GM18873 (cell line): ENCODE data around the gene BRIP1.
"Not testable (repeated sequence)": the region's sequence is repeated elsewhere in the genome, so short reads cannot be mapped to it uniquely, and the experiment has no call there.

Experiments used
- ATAC-seq: cut with Tn5 transposase; IDR thresholded peaks from one replicate; pipeline ENCODE4 v1.9.1; 2021; ENCODE audit warnings: mild to moderate bottlenecking, moderate library complexity, moderate number of reproducible peaks; ENCODE audit not compliant: unreplicated experiment, low FRiP score

BRIP1 gene

GRCh38 chr17:61832463-61832862 lies 30.9 kb downstream of the BRIP1 start:
- ATAC-seq, result no peak

DNA sequence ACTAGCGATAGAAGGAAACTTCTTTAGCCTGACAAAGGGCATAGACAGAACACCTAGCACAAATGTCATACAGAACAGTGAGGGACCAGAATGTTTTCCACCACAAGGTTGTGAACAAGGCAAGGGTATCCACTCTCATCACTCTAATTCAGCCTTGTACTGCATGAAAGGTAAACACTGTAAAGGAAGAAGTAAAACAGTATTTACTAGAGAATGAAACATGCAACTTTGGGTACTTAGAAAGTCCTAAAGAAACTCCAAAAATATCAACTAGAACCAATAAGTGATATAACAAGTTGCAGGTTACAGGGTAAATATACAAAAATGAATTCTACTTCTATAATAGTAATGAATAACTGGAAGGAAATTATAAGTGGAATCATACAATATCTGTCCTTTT lies 32.2 kb downstream of the BRIP1 start:
- no peak for ATAC-seq

DNA sequence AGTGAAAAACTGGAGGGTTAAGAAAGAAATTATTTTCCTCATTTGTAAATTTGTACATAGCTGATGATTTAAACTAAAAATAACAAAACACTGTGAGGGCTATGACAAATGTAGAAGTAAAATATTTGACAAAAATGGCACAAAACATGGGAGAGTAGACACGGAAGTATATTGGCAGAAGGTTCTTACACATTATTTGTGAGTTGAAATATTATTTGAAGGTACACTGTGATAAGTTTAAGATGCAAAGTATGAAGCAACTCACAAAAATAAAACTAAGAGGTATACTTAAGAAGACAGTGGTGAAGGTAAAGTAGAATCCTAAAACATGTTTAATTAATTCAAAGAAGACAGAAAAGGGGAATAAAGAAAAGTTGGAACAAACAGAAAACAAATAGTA lies 34.6 kb downstream of the BRIP1 start:
- no peak for ATAC-seq

DNA sequence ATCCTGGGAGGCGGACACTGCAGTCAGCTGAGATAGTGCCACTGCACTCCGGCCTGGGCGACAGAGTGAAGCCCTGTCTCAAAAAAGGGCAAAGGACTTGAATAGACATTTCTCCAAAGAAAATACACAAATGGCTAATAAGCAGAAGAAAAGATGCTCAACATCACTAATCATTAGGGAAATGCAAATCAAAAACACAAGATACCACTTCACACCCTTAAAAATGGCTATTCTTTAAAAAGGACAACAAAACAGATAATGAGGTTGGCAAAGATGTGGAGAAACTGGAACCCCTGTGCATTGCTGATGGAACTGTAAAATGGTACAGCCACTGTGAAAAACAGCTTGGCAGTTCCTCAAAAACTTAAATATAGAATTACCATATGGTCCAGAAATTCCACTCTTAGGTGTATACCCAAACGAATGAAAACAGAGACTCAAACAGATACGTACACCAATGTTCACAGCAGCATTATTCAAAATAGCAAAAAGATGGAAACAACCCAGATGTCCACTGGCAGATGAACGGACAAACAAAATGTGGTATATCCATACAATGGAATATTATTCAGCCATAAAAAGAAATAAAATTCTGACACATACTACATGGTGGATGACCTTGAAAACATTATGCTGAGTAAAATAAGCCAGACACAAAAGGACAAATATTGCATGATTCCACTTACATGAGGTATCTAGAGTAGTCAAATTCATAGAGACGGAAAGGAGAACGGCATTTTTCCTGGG lies 35.5 kb downstream of the BRIP1 start:
- no peak for ATAC-seq

- ATAC-seq, result not testable (repeated sequence)
Measured at GRCh38 chr17:61826866-61827265, 36.5 kb downstream of the BRIP1 start.

DNA sequence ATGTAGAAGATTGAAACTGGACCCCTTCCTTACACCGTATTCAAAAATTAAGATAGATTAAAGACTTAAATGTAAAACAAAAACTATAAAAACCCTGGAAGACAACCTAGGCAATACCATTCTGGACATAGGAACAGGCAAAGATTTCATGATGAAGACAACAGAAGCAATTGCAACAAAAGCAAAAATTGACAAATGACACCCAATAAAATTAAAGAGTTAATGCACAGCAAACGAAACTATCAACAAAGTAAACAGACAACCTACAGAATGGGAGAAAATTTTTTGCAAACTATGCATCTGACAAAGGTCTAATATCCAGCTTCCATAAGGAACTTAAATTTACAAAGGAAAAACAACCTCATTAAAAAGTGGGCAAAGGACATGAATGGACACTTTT lies 37.1 kb downstream of the BRIP1 start:
- not testable (repeated sequence) for ATAC-seq

GRCh38 chr17:61825448-61826137 lies 37.7 kb downstream of the BRIP1 start:
- ATAC-seq, result no peak

- no peak for ATAC-seq
Measured at GRCh38 chr17:61822326-61823285, 40.7 kb downstream of the BRIP1 start.

- no peak for ATAC-seq
Measured at GRCh38 chr17:61821655-61822054, 41.7 kb downstream of the BRIP1 start.

- ATAC-seq, result not testable (repeated sequence)
Measured at GRCh38 chr17:61819265-61819664, 44.1 kb downstream of the BRIP1 start.

GRCh38 chr17:61818225-61818624 lies 45.1 kb downstream of the BRIP1 start:
- ATAC-seq, result no peak

DNA sequence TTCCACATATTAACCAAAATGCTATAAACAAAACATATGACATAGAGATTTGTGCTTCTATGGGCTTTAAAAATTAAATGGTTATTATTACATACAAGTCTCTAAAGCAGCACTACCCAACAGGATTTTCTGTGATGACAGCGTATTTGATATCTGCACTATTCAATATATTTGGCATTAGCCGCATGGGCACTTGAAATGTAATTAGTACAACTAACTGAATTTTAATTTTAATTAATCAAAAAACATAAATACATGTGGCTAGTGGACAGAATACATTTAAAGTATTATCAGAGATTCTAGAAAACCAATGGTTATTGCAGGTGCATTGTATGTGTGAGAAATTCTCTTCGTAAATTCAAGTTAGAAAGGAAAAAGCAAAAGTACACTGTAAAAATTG lies 45.9 kb downstream of the BRIP1 start:
- no peak for ATAC-seq

DNA sequence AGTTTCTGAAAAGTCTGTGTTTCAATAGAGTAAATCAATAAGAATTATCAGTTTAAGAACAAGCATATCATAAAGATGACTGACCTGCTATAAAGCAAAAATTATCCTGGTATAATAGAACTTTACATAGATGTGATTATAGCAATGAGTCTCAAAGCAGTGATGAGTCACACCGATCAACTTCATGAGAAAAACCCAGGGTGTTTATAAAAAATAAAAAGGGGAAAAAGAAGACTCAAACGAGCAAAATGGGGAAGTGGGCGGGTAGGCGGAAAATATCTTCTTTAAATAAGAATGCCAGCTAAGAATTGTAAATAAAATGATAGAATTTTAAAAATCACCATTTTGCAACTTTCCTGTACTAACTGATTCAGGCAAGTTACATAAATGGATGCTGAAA lies 46.8 kb downstream of the BRIP1 start:
- no peak for ATAC-seq

DNA sequence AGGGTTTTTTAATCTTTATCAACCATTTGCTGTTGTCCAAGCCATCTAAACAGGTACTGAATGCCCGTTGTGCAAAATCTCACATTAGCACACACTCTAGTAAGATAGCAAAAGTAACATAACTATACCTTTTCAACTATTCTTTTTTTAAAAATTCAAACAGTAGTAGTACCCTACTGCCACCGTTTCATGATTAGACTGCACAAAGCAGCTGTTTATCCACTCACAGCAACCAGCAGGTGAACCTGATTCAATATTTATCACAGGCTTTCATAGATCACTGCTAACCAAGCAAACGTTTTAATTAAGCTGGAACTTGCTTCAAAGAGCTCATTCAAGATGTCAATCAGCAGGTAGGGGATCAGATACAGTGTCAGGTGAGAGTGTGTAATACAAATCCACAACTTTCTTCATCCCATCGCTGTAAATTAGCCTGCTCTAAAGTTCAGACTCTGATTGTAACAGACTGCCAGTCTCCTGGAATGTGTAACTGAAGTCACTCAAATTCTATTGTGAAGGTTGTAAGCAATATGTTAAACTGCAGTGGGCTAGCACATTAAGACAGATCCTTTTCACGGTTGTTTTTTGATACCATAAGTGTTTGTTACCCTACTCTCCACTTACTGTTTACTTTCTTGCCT lies 47.3 kb downstream of the BRIP1 start:
- no peak for ATAC-seq

GRCh38 chr17:61814485-61814884 lies 48.8 kb downstream of the BRIP1 start:
- ATAC-seq, result no peak

- ATAC-seq, result no peak
Measured at GRCh38 chr17:61813211-61813610, 50.1 kb downstream of the BRIP1 start.

- ATAC-seq, result no peak
Measured at GRCh38 chr17:61812747-61813146, 50.6 kb downstream of the BRIP1 start.

GRCh38 chr17:61809816-61810392 lies 53.4 kb downstream of the BRIP1 start:
- no peak for ATAC-seq

GRCh38 chr17:61808442-61808841 lies 54.9 kb downstream of the BRIP1 start:
- ATAC-seq, result no peak

DNA sequence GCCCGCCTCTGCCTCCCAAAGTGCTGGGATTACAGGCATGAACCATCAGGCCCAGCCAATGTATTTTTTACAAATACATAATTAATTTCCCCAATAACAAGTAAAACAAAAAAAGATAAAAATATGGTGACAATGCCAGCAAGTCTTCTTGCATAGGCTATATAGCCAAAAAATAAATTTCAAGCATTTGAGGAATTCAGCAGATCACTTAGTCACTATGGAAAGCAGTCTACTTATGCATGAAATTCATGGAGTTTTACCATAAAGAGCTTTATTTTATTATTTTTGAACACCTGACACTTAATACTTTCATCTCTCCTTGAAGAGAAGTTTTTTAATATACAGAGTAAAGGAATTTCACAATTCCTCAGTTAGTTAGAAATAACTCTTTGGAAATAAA lies 56.4 kb downstream of the BRIP1 start:
- no peak for ATAC-seq
